Calu3 (cell line): ENCODE results near the gene DLG2. TPM values are rescaled to one million over a fixed set of nuclear protein-coding genes. Genes with fewer than 3 reads are reported as not detected.
A peak's percentile ranks its signal among the peaks of the same experiment; 100 is the strongest.

ENCODE experiments used
- BruUV-seq: library from RNA; stranded (reverse); fragments of 400-500 nt; replicated peaks from 2 replicates; lab custom pipeline; 2021; lab: Mats Ljungman, UMichigan
- CTCF ChIA-PET: fragments of 300-600 bp; sonication (Branson Sonifier 250); formaldehyde crosslinking; loops from one replicate; lab custom pipeline; 2022; ENCODE audit warnings: antibody characterized with exemption; lab: Charles Lee
- DNase-seq: peaks from one replicate; pipeline ENCODE4 v3.0.0; 2022
- H3K27ac Mint-ChIP-seq: one replicate; pipeline ENCODE4 v1.8.0; 2022; ENCODE audit warnings: mixed read lengths; ENCODE audit not compliant: unreplicated experiment
- H3K27me3 Mint-ChIP-seq: one replicate; pipeline ENCODE4 v1.8.0; 2022; ENCODE audit warnings: mixed read lengths; ENCODE audit not compliant: unreplicated experiment
- H3K36me3 Mint-ChIP-seq: one replicate; pipeline ENCODE4 v1.8.0; 2022; ENCODE audit warnings: mild to moderate bottlenecking, moderate library complexity, mixed read lengths; ENCODE audit not compliant: insufficient read depth, unreplicated experiment
- H3K4me1 Mint-ChIP-seq: one replicate; pipeline ENCODE4 v1.8.0; 2022; ENCODE audit warnings: mild to moderate bottlenecking, low read depth, mixed read lengths; ENCODE audit not compliant: unreplicated experiment
- H3K4me3 Mint-ChIP-seq: one replicate; pipeline ENCODE4 v1.8.0; 2022; ENCODE audit warnings: mild to moderate bottlenecking, low read depth, moderate library complexity, mixed read lengths; ENCODE audit not compliant: unreplicated experiment
- H3K9me3 Mint-ChIP-seq: one replicate; pipeline ENCODE4 v1.8.0; 2022; ENCODE audit warnings: low read depth, mixed read lengths; ENCODE audit not compliant: unreplicated experiment
- intact Hi-C: fragments of 100-400 bp; cut with micrococcal nuclease; formaldehyde crosslinking; loops from one replicate; pipeline ENCODE4 v1.10.0; 2022; ENCODE audit not compliant: unreplicated experiment
- total RNA-seq: library from RNA; stranded (reverse); gene quantifications from 2 replicates; pipeline ENCODE4 v1.2.3, GENCODE V29; 2022
- TF ChIP-seq, protein P1 (sequence below): fragments of 200-600 bp; IDR thresholded peaks from one replicate; pipeline ENCODE4 v1.8.0; 2022; ENCODE audit warnings: antibody characterized with exemption; ENCODE audit not compliant: unreplicated experiment

DLG2 gene
- total RNA-seq, 1 experiment from 2014 or later: 0.71 TPM

DNA sequence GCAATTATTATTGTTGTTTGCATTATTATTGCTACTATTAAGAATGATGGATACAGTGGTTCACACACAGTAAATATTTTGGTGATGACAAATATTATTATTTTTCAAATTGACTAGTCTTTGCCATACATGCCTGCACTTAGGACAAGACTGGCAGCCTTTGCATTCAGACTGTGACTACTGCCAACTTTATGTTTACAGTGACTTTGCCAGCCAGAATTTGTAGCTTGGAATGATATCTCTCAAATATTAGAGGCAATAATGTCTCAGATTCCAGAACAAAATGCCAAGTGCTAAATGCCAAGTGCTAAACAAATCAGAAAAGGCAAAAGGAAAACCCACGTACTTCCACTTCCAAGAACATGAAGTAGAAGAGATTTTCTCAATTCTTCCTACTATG lies 823.1 kb downstream of the DLG2 start:
- DNase-seq: no peak
- CTCF ChIA-PET: interaction anchor here (0.5 kb wide), 1 partner anchor 67 kb away, joined by 3 read pairs; no protein-coding TSS in a partner anchor
- H3K4me1 Mint-ChIP-seq: no peaks in the 10 kb centered on the region
- BruUV-seq: no TSS peak
- no peak overlapping the region for H3K27ac Mint-ChIP-seq
- TF ChIP-seq, protein P1, sequence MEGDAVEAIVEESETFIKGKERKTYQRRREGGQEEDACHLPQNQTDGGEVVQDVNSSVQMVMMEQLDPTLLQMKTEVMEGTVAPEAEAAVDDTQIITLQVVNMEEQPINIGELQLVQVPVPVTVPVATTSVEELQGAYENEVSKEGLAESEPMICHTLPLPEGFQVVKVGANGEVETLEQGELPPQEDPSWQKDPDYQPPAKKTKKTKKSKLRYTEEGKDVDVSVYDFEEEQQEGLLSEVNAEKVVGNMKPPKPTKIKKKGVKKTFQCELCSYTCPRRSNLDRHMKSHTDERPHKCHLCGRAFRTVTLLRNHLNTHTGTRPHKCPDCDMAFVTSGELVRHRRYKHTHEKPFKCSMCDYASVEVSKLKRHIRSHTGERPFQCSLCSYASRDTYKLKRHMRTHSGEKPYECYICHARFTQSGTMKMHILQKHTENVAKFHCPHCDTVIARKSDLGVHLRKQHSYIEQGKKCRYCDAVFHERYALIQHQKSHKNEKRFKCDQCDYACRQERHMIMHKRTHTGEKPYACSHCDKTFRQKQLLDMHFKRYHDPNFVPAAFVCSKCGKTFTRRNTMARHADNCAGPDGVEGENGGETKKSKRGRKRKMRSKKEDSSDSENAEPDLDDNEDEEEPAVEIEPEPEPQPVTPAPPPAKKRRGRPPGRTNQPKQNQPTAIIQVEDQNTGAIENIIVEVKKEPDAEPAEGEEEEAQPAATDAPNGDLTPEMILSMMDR: no peak
- peaks cover 12% of the 10 kb centered on the region for H3K27me3 Mint-ChIP-seq
- H3K36me3 Mint-ChIP-seq: no peaks in the 10 kb centered on the region
- peaks cover 2% of the 10 kb centered on the region for H3K9me3 Mint-ChIP-seq
- H3K4me3 Mint-ChIP-seq: no peak overlapping the region
- intact Hi-C loops: loop anchor here (10.0 kb wide), 1 partner anchor 211 kb away; no protein-coding TSS in a partner anchor

- no peak overlapping the region for H3K4me3 Mint-ChIP-seq
- no peaks in the 10 kb centered on the region for H3K9me3 Mint-ChIP-seq
- intact Hi-C loops: loop anchor here (2.0 to 10.0 kb wide), 2 partner anchors 214 to 790 kb away; no protein-coding TSS in a partner anchor
- CTCF ChIA-PET: no interaction called here
- H3K36me3 Mint-ChIP-seq: no peaks in the 10 kb centered on the region
- DNase-seq: peak; percentile 6
- TF ChIP-seq, protein P1: no peak
- peaks cover 27% of the 10 kb centered on the region for H3K27me3 Mint-ChIP-seq
- H3K4me1 Mint-ChIP-seq: no peaks in the 10 kb centered on the region
- no peak overlapping the region for H3K27ac Mint-ChIP-seq
- BruUV-seq: no TSS peak
Measured at GRCh38 chr11:84800755-84801346, 826.3 kb downstream of the DLG2 start.

DNA sequence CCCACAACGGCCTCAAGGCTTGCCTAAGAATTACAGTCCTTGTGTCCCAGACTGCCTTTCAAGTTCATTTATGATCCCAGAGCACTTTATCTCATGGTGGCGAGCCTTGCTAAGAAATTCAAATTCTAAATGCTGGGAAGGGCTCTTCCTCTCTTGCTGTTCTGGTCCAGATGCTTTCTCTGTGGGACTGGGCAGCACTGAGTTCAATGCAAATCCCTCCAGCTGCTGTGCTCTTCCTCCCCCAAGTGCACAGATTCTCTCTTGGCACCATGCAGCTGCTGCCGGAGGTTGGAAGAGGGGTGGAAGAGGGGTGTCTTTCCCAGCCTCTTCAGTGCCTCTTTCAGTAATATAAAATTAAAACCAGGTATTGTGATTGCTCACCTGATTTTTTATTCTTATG lies 828.0 kb downstream of the DLG2 start:
- BruUV-seq: no TSS peak
- CTCF ChIA-PET: no interaction called here
- Mint-ChIP-seq H3K27me3 (peaks cover 30% of the 10 kb centered on the region), H3K4me3 (no peak overlapping the region), H3K27ac (no peak overlapping the region), H3K36me3 (no peaks in the 10 kb centered on the region), H3K9me3 (no peaks in the 10 kb centered on the region), H3K4me1 (no peaks in the 10 kb centered on the region)
- intact Hi-C loops: no loop called here
- TF ChIP-seq, protein P1: no peak
- no peak for DNase-seq

DNA sequence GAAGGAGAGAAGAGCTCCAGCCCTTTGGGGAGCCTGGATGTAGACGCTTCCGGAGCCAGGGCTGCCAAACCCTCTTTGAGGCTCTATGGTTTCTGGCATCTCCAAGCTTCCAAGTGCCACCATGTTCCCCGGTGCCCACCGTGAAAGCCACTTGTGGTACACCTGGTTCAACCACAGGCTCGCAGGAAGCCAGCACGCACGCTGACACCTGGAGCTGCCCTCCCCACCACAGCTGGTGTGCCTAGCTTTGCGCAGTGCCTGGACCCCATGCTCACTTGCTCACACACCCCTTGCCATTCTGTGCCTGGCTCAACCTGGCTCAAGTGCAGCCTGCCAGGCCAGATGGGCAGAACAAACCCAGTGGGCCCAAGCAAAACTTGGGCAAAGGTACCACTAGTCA lies 831.4 kb downstream of the DLG2 start:
- Mint-ChIP-seq H3K9me3 (no peaks in the 10 kb centered on the region), H3K27me3 (peaks cover 42% of the 10 kb centered on the region), H3K36me3 (no peaks in the 10 kb centered on the region), H3K4me3 (no peak overlapping the region), H3K4me1 (no peaks in the 10 kb centered on the region), H3K27ac (no peak overlapping the region)
- intact Hi-C loops: no loop called here
- TF ChIP-seq, protein P1: no peak
- DNase-seq: no peak
- no TSS peak for BruUV-seq
- CTCF ChIA-PET: no interaction called here
